ENCODE data around the gene EGLN1.

DNA sequence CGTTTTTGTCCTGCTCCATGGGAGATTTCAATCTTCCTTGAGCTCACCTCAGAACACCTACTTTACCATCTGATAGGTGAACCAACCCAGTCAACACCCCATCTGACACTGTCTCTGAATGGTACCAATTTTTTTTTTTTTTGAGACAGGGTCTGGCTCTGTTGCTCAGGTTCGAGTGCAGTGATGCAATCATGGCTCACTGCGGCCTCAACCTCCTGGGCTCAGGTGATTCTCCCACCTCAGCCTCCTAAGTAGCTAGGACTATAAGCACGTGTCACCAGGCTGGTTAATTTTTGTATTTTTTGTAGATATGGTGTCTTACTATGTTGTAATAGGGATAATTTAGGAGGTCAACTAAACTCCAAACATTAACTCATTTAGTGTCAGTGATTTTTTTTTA is 47.7 kb downstream of the EGLN1 start:
- TF ChIP-seq ZNF274 (IDR thresholded peaks at IDR 0.05; ENCODE audit: insufficient read depth, insufficient read length) (no peak), POLR2AphosphoS5 (IDR thresholded peaks at IDR 0.05; ENCODE audit: low read length) (no peak), PBX3 (IDR thresholded peaks at IDR 0.05; ENCODE audit: insufficient replicate concordance, low read depth, low read length) (no peak), NFYA (IDR thresholded peaks at IDR 0.05; ENCODE audit: borderline replicate concordance, low read depth, low read length) (no peak), BHLHE40 (IDR thresholded peaks at IDR 0.05; ENCODE audit: borderline replicate concordance in 1 of 2, low read depth in 2 of 2, low read length in 1 of 2) (no peak), ETV6 (conservative IDR thresholded peaks at IDR 0.05 in 1 of 2, IDR thresholded peaks at IDR 0.05 in 1 of 2; ENCODE audit: borderline replicate concordance in 1 of 2, low read depth in 1 of 2) (no peak), RAD21 (IDR thresholded peaks at IDR 0.05; ENCODE audit: insufficient read depth, low read depth, low read length) (no peak)
- TF ChIP-seq, protein P1, sequence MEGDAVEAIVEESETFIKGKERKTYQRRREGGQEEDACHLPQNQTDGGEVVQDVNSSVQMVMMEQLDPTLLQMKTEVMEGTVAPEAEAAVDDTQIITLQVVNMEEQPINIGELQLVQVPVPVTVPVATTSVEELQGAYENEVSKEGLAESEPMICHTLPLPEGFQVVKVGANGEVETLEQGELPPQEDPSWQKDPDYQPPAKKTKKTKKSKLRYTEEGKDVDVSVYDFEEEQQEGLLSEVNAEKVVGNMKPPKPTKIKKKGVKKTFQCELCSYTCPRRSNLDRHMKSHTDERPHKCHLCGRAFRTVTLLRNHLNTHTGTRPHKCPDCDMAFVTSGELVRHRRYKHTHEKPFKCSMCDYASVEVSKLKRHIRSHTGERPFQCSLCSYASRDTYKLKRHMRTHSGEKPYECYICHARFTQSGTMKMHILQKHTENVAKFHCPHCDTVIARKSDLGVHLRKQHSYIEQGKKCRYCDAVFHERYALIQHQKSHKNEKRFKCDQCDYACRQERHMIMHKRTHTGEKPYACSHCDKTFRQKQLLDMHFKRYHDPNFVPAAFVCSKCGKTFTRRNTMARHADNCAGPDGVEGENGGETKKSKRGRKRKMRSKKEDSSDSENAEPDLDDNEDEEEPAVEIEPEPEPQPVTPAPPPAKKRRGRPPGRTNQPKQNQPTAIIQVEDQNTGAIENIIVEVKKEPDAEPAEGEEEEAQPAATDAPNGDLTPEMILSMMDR (IDR thresholded peaks at IDR 0.05 in 2 of 3, conservative IDR thresholded peaks at IDR 0.05 in 1 of 3; ENCODE audit: control insufficient read depth in 2 of 3, extremely low read depth in 1 of 3, insufficient read depth in 1 of 3, low read depth in 3 of 3, low read length in 3 of 3), result no peak
- TF ChIP-seq, protein P2, sequence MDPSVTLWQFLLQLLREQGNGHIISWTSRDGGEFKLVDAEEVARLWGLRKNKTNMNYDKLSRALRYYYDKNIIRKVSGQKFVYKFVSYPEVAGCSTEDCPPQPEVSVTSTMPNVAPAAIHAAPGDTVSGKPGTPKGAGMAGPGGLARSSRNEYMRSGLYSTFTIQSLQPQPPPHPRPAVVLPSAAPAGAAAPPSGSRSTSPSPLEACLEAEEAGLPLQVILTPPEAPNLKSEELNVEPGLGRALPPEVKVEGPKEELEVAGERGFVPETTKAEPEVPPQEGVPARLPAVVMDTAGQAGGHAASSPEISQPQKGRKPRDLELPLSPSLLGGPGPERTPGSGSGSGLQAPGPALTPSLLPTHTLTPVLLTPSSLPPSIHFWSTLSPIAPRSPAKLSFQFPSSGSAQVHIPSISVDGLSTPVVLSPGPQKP (IDR thresholded peaks at IDR 0.05; ENCODE audit: low read depth, low read length), result no peak

All from GM12878 (cell line).